OCI-LY1 (cell line): ENCODE data around the gene GJC2.

Experiments used
- H2AFZ ChIP-seq: fragments of 200-600 bp; sonication (generic), shearing (Covaris generic); 2 replicates; pipeline ENCODE4 v1.6.0; 2014; ENCODE audit warnings: antibody characterized with exemption, mild to moderate bottlenecking, low read length
- H3F3A ChIP-seq: fragments of 200-600 bp; sonication (generic), shearing (Covaris generic); 2 replicates; pipeline ENCODE4 v1.6.0; 2014; ENCODE audit warnings: mild to moderate bottlenecking, antibody characterized with exemption, low read length, moderate library complexity; ENCODE audit not compliant: insufficient read depth
- H3K27ac ChIP-seq: fragments of 200-600 bp; sonication (generic); 2 replicates; pipeline ENCODE4 v1.5.1; 2014; ENCODE audit warnings: low read length, mixed run types, mild to moderate bottlenecking, low read depth; ENCODE audit not compliant: poor library complexity, severe bottlenecking
- H3K27me3 ChIP-seq: fragments of 200-600 bp; sonication (generic); 2 replicates; pipeline ENCODE4 v1.6.0; 2014; ENCODE audit warnings: antibody characterized with exemption, mild to moderate bottlenecking, low read length, moderate library complexity; ENCODE audit not compliant: insufficient read depth
- H3K36me3 ChIP-seq: fragments of 200-600 bp; sonication (generic); 2 replicates; pipeline ENCODE4 v1.6.1; 2014; ENCODE audit warnings: mild to moderate bottlenecking, antibody characterized with exemption, low read length, moderate library complexity, mixed read lengths; ENCODE audit not compliant: insufficient read depth
- H3K4me1 ChIP-seq: fragments of 200-600 bp; sonication (generic); 2 replicates; pipeline ENCODE4 v1.5.1; 2014; ENCODE audit warnings: mild to moderate bottlenecking, low read length, moderate library complexity; ENCODE audit not compliant: insufficient read depth, severe bottlenecking
- H3K4me2 ChIP-seq: fragments of 200-600 bp; sonication (generic), shearing (Covaris generic); 2 replicates; pipeline ENCODE4 v1.6.1; 2014; ENCODE audit warnings: low read length
- H3K4me3 ChIP-seq: fragments of 200-600 bp; sonication (generic); 2 replicates; pipeline ENCODE4 v1.5.1; 2014; ENCODE audit warnings: low read length, low read depth, mild to moderate bottlenecking, mixed read lengths; ENCODE audit not compliant: poor library complexity, severe bottlenecking
- H3K79me2 ChIP-seq: fragments of 200-600 bp; shearing (Covaris generic); 2 replicates; pipeline ENCODE4 v1.6.1; 2016; ENCODE audit warnings: mixed run types, low read length, mixed read lengths; ENCODE audit not compliant: insufficient read depth
- H3K9ac ChIP-seq: fragments of 200-600 bp; sonication (generic), shearing (Covaris generic); 2 replicates; pipeline ENCODE4 v1.6.1; 2014; ENCODE audit warnings: mild to moderate bottlenecking, low read length, mixed read lengths
- H3K9me2 ChIP-seq: fragments of 200-600 bp; sonication (generic), shearing (Covaris generic); 2 replicates; pipeline ENCODE4 v1.6.1; 2014; ENCODE audit warnings: low read depth, mild to moderate bottlenecking, low read length, mixed read lengths
- H3K9me3 ChIP-seq: fragments of 200-600 bp; shearing (Covaris generic); 2 replicates; pipeline ENCODE4 v1.6.1; 2014; ENCODE audit warnings: low read length, mixed read lengths
- H4K20me1 ChIP-seq: fragments of 200-600 bp; sonication (generic), shearing (Covaris generic); 2 replicates; pipeline ENCODE4 v1.6.0; 2016; ENCODE audit warnings: mild to moderate bottlenecking, low read length; ENCODE audit not compliant: insufficient read depth
- CTCF ChIP-seq: fragments of 200-600 bp; sonication (generic), shearing (Covaris generic); IDR thresholded peaks from 2 replicates; pipeline ENCODE4 v1.5.1; 2017; ENCODE audit warnings: mild to moderate bottlenecking, antibody characterized with exemption, low read length, moderate library complexity, mixed read lengths
- EZH2 ChIP-seq: fragments of 200-600 bp; sonication (generic), shearing (Covaris generic); IDR thresholded peaks from 2 replicates; pipeline ENCODE4 v1.8.0; 2017; ENCODE audit warnings: borderline replicate concordance, mixed run types, mild to moderate bottlenecking, antibody characterized with exemption, low read length, moderate library complexity, mixed read lengths

Gene GJC2

GRCh38 chr1:228105270-228105995 is 44.3 kb upstream of the GJC2 start:
- no peak overlapping the region for H2AFZ ChIP-seq

GRCh38 chr1:228105996-228106799 is 43.5 kb upstream of the GJC2 start:
- Histone ChIP-seq H3K4me1 (peaks cover 48% of the 10 kb centered on the region), H3F3A (peaks cover 6% of the 10 kb centered on the region), H3K9me2 (no peaks in the 10 kb centered on the region), H4K20me1 (no peaks in the 10 kb centered on the region), H3K79me2 (peaks cover 8% of the 10 kb centered on the region), H3K27me3 (no peaks in the 10 kb centered on the region), H3K4me3 (no peak overlapping the region), H3K27ac (no peak overlapping the region), H3K9me3 (no peaks in the 10 kb centered on the region), H3K9ac (no peak overlapping the region), H3K36me3 (peaks cover 34% of the 10 kb centered on the region; the same call in 1 of the 2 replicates), H2AFZ (no peak overlapping the region), H3K4me2 (no peak overlapping the region)
- TF ChIP-seq EZH2 (no peak), CTCF (no peak)

More at GRCh38 chr1:228105270-228105995, 44.3 kb upstream of the GJC2 start:
- Histone ChIP-seq H3K79me2 (peaks cover 8% of the 10 kb centered on the region), H3K4me3 (no peak overlapping the region), H3K9me3 (no peaks in the 10 kb centered on the region), H3K27me3 (no peaks in the 10 kb centered on the region), H3K36me3 (peaks cover 40% of the 10 kb centered on the region; the same call in 1 of the 2 replicates), H4K20me1 (no peaks in the 10 kb centered on the region), H3K27ac (no peak overlapping the region), H3K4me1 (peaks cover 47% of the 10 kb centered on the region), H3K4me2 (no peak overlapping the region), H3K9me2 (no peaks in the 10 kb centered on the region), H3F3A (peaks cover 9% of the 10 kb centered on the region), H3K9ac (no peak overlapping the region)
- TF ChIP-seq CTCF (no peak), EZH2 (no peak)

GRCh38 chr1:228106800-228107054 is 43.0 kb upstream of the GJC2 start:
- Histone ChIP-seq H3K36me3 (peaks cover 31% of the 10 kb centered on the region; the same call in 1 of the 2 replicates), H3K27ac (no peak overlapping the region), H2AFZ (no peak overlapping the region), H3K79me2 (peaks cover 8% of the 10 kb centered on the region), H3F3A (0 out of 2 replicates have a peak, but pooled peaks cover 1% of the 10 kb centered on the region), H3K9ac (no peak overlapping the region), H3K9me2 (no peaks in the 10 kb centered on the region), H4K20me1 (no peaks in the 10 kb centered on the region), H3K4me1 (peaks cover 43% of the 10 kb centered on the region), H3K4me3 (no peak overlapping the region), H3K27me3 (no peaks in the 10 kb centered on the region), H3K9me3 (no peaks in the 10 kb centered on the region), H3K4me2 (no peak overlapping the region)
- TF ChIP-seq CTCF: no peak
- TF ChIP-seq EZH2: no peak
